Spinal cord (tissue), 10 donors: ENCODE data around the gene BIK. TPM values are rescaled to one million over a fixed set of nuclear protein-coding genes. Genes with fewer than 3 reads are reported as not detected.
A peak's percentile ranks its signal among the peaks of the same experiment; 100 is the strongest.

Experiments
- DNase-seq, 6 donors: peaks; one replicate each; pipeline versions ENCODE4 v3.0.0 to v3.0.0-alpha.2; 2013 to 2015; ENCODE audit warnings: low spot score in 6 of 6, low read depth in 4 of 6
- H3K27ac ChIP-seq: one replicate; pipeline ENCODE4 v1.5.1; 2013; ENCODE audit warnings: low read depth, low read length, control low read depth
- H3K27me3 ChIP-seq: one replicate; pipeline ENCODE4 v1.6.1; 2013; ENCODE audit warnings: low read length; ENCODE audit not compliant: control insufficient read depth, insufficient read depth
- H3K36me3 ChIP-seq: one replicate; pipeline ENCODE4 v1.6.1; 2013; ENCODE audit warnings: low read length; ENCODE audit not compliant: control insufficient read depth, insufficient read depth
- H3K4me1 ChIP-seq: one replicate; pipeline ENCODE4 v1.6.1; 2013; ENCODE audit warnings: low read length; ENCODE audit not compliant: control insufficient read depth, insufficient read depth
- H3K4me3 ChIP-seq: one replicate; pipeline ENCODE4 v1.5.1; 2013; ENCODE audit warnings: low read depth, low read length, control low read depth
- H3K9me3 ChIP-seq: one replicate; pipeline ENCODE4 v1.6.1; 2013; ENCODE audit warnings: low read length; ENCODE audit not compliant: control insufficient read depth, insufficient read depth
- WGBS: methylation state at CpG from one replicate; pipeline ENCODE4 v1.1.5; 2013; ENCODE audit warnings: missing lambda C conversion rate; ENCODE audit not compliant: insufficient coverage; 5-methylcytosine and 5-hydroxymethylcytosine counted together
- polyA plus RNA-seq, 2 donors: library from polyadenylated mRNA; unstranded; fragments of 120-200 nt; gene quantifications; one replicate each; pipeline ENCODE4 v1.2.1, GENCODE V29; 2013; ENCODE audit not compliant: insufficient read length in 2 of 2
- total RNA-seq, 2 donors: library from RNA; depleted of rRNA in 1 of 2; stranded (reverse); fragments of 120-200 nt in 1 of 2; fragments of >200 nt in 1 of 2; gene quantifications; one replicate each; pipeline versions ENCODE4 v1.2.3 to v1.2.4, GENCODE V29; 2013 to 2014
- donor health status: healthy.

Gene BIK
- total and polyA plus RNA-seq, 4 donors = 0.50 to 1.1 (median 0.90) TPM

GRCh38 chr22:43088627-43088983, 21.9 kb upstream of the BIK start:
- peaks cover 4% of the 10 kb centered on the region for H3K36me3 ChIP-seq
- H3K27ac ChIP-seq = no peak overlapping the region
- DNase-seq = no peak
- peaks cover 7% of the 10 kb centered on the region for H3K4me1 ChIP-seq
- peak overlapping the region; percentile 79 for H3K4me3 ChIP-seq
- H3K9me3 ChIP-seq = no peaks in the 10 kb centered on the region
- 78% methylated on average over 6 of the region's 9 CpGs for WGBS
- H3K27me3 ChIP-seq = no peaks in the 10 kb centered on the region

- Histone ChIP-seq H3K36me3 (peaks cover 4% of the 10 kb centered on the region), H3K27ac (no peak within 1 kb of the TSS), H3K4me3 (peak within 1 kb of the TSS; percentile 79), H3K4me1 (peaks cover 7% of the 10 kb centered on the region), H3K9me3 (no peaks in the 10 kb centered on the region), H3K27me3 (no peaks in the 10 kb centered on the region)
- WGBS = under 1% methylated on average over 58 of the region's 64 CpGs
- DNase-seq = peak; percentile 43 to 95 (median 72)
Measured at GRCh38 chr22:43088984-43089717, 21.4 kb upstream of the BIK start, which contains the start of gene TTLL1. Gene TTLL1 (minus strand): TSS chr22:43089391. CDS start chr22:43075586, 13,805 bp downstream.

- WGBS = 52% methylated on average over 2 of the region's 6 CpGs
- no peak overlapping the region for H3K4me3 ChIP-seq
Measured at GRCh38 chr22:43090130-43090789, 20.3 kb upstream of the BIK start.

GRCh38 chr22:43092085-43092484, 18.5 kb upstream of the BIK start:
- H3K9me3 ChIP-seq = no peaks in the 10 kb centered on the region

More at GRCh38 chr22:43090130-43090789, 20.3 kb upstream of the BIK start:
- Histone ChIP-seq H3K27me3 (no peaks in the 10 kb centered on the region), H3K36me3 (peaks cover 4% of the 10 kb centered on the region), H3K4me1 (peaks cover 7% of the 10 kb centered on the region), H3K9me3 (no peaks in the 10 kb centered on the region), H3K27ac (no peak overlapping the region)
- peak in 5 of 6 donors; percentile 44 to 95 (median 70) for DNase-seq

GRCh38 chr22:43094085-43094484, 16.5 kb upstream of the BIK start:
- Histone ChIP-seq H3K36me3 (no peaks in the 10 kb centered on the region), H3K4me3 (no peak overlapping the region), H3K4me1 (peaks cover 7% of the 10 kb centered on the region), H3K27me3 (no peaks in the 10 kb centered on the region), H3K27ac (no peak overlapping the region), H3K9me3 (no peaks in the 10 kb centered on the region)
- WGBS = 58% methylated on average over 6 of the region's 7 CpGs
- DNase-seq = no peak

More at GRCh38 chr22:43092085-43092484, 18.5 kb upstream of the BIK start:
- no peaks in the 10 kb centered on the region for H3K36me3 ChIP-seq
- 87% methylated on average over 9 of the region's 9 CpGs for WGBS
- H3K4me1 ChIP-seq = peaks cover 7% of the 10 kb centered on the region
- no peaks in the 10 kb centered on the region for H3K27me3 ChIP-seq
- DNase-seq = no peak
- H3K27ac ChIP-seq = no peak overlapping the region
- H3K4me3 ChIP-seq = no peak overlapping the region

GRCh38 chr22:43094551-43094950, 16.0 kb upstream of the BIK start:
- H3K36me3 ChIP-seq = no peaks in the 10 kb centered on the region
- H3K4me1 ChIP-seq = peaks cover 4% of the 10 kb centered on the region

GRCh38 chr22:43096420-43096819, 14.1 kb upstream of the BIK start:
- no peaks in the 10 kb centered on the region for H3K4me1 ChIP-seq
- H3K36me3 ChIP-seq = no peaks in the 10 kb centered on the region
- WGBS = 85% methylated on average over 3 of the region's 8 CpGs
- no peak overlapping the region for H3K4me3 ChIP-seq
- no peaks in the 10 kb centered on the region for H3K9me3 ChIP-seq
- H3K27ac ChIP-seq = no peak overlapping the region
- H3K27me3 ChIP-seq = no peaks in the 10 kb centered on the region
- no peak for DNase-seq

More at GRCh38 chr22:43094551-43094950, 16.0 kb upstream of the BIK start:
- Histone ChIP-seq H3K9me3 (no peaks in the 10 kb centered on the region), H3K27me3 (no peaks in the 10 kb centered on the region), H3K4me3 (no peak overlapping the region), H3K27ac (no peak overlapping the region)
- WGBS = 78% methylated on average over 3 of the region's 4 CpGs
- no peak for DNase-seq

- H3K9me3 ChIP-seq = no peaks in the 10 kb centered on the region
- H3K4me1 ChIP-seq = no peaks in the 10 kb centered on the region
- 62% methylated on average over 4 of the region's 4 CpGs for WGBS
- H3K36me3 ChIP-seq = no peaks in the 10 kb centered on the region
- no peak overlapping the region for H3K4me3 ChIP-seq
- no peaks in the 10 kb centered on the region for H3K27me3 ChIP-seq
- no peak for DNase-seq
- no peak overlapping the region for H3K27ac ChIP-seq
Measured at GRCh38 chr22:43098356-43098755, 12.2 kb upstream of the BIK start.

- Histone ChIP-seq H3K9me3 (no peaks in the 10 kb centered on the region), H3K27ac (no peak overlapping the region), H3K4me1 (no peaks in the 10 kb centered on the region), H3K4me3 (no peak overlapping the region), H3K27me3 (no peaks in the 10 kb centered on the region), H3K36me3 (no peaks in the 10 kb centered on the region)
- 60% methylated on average over 2 of the region's 4 CpGs for WGBS
- no peak for DNase-seq
Measured at GRCh38 chr22:43099095-43099494, 11.5 kb upstream of the BIK start.

GRCh38 chr22:43100225-43100624, 10.3 kb upstream of the BIK start:
- no peak overlapping the region for H3K4me3 ChIP-seq
- no peaks in the 10 kb centered on the region for H3K9me3 ChIP-seq
- H3K27me3 ChIP-seq = no peaks in the 10 kb centered on the region
- no peaks in the 10 kb centered on the region for H3K4me1 ChIP-seq
- H3K36me3 ChIP-seq = no peaks in the 10 kb centered on the region
- no peak overlapping the region for H3K27ac ChIP-seq
- 36% methylated on average over 4 of the region's 5 CpGs for WGBS
- DNase-seq = no peak
